Fibroblast of lung (primary cell): ENCODE data around the gene DAGLA.

ENCODE experiments used
- CTCF ChIP-seq, 2 donors: IDR thresholded peaks in 1 of 2; conservative IDR thresholded peaks in 1 of 2; 1 replicate in 1 of 2; 2 replicates in 1 of 2; pipeline ENCODE4 v1.5.1; 2011 to 2012; ENCODE audit warnings: low read length in 2 of 2, control low read depth in 1 of 2, inconsistent platforms in 1 of 2, low read depth in 1 of 2, mild to moderate bottlenecking in 1 of 2
- EZH2 ChIP-seq: IDR thresholded peaks from 2 replicates; pipeline ENCODE4 v1.5.1; 2012; ENCODE audit warnings: low read length, control low read depth, mild to moderate bottlenecking; ENCODE audit errors: missing control alignments

- TF ChIP-seq CTCF (conservative IDR thresholded peaks at IDR 0.05 in 1 of 2, IDR thresholded peaks at IDR 0.05 in 1 of 2; ENCODE audit: low read depth in 1 of 2, low read length in 2 of 2) (no peak), EZH2 (no peak)
Observed at GRCh38 chr11:61639816-61640443, 40.3 kb upstream of the DAGLA start.
